PC-9 (cell line): ENCODE data around the gene RNF186.

Experiments used
- CTCF ChIP-seq: fragments of 200-600 bp; sonication (generic); conservative IDR thresholded peaks from 2 replicates; pipeline ENCODE4 v1.6.1; 2017; ENCODE audit warnings: mixed run types, antibody characterized with exemption, mild to moderate bottlenecking, moderate library complexity
- EZH2 ChIP-seq: fragments of 200-600 bp; sonication (generic); IDR thresholded peaks from 2 replicates; pipeline ENCODE4 v1.8.0; 2017; ENCODE audit warnings: antibody characterized with exemption, low read depth

- TF ChIP-seq CTCF (no peak), EZH2 (no peak)
These were observed 44.8 kb upstream of the RNF186 start for GRCh38 chr1:19859876-19860275.
